SIG-M5 treated with dmso at 0.1 percent for 504 hours (cell line): ENCODE measurements around the gene PDYN.

ENCODE experiments used
- DNase-seq: peaks from one replicate; lab custom pipeline; 2025; ENCODE audit not compliant: unreplicated experiment; lab: John Stamatoyannopoulos, UW

PDYN gene

DNA sequence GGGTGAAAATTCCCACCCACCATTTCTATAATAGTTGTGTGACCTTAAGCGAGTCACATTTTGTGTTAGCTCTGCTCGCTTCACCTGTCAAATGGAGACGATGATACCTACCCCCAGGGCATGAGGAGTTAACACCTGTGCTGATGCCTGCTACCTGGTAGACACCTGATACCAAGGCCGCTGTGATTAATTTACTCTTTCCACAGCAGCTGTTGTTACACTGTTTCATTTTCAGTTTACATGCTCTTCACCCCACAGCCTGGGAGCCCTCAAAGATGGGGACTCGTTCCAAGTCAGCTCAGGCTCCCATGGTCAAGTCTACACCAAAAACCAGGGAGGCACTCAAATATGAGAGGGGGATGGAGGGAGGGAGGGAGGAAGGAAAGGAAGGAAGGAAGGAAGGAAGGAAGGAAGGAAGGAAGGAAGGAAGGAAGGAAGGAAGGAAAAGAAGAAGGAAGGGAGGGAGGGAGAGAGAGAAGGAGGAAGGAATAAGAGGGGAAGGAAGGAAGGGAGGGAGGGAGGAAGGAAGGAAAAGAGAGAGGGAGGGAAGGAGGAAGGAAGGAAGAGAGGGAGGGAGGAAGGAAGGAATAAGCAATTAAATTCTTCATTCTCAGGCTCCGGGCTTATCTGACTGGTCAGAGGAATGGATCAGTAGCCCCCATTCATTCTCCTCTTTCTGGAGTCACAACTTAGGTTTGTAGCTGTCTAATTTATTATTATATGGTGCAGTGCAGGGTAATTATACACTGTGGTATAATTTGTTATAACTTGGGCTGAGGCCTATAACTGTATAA, 40.9 kb downstream of the PDYN start:
- DNase-seq = no peak

DNA sequence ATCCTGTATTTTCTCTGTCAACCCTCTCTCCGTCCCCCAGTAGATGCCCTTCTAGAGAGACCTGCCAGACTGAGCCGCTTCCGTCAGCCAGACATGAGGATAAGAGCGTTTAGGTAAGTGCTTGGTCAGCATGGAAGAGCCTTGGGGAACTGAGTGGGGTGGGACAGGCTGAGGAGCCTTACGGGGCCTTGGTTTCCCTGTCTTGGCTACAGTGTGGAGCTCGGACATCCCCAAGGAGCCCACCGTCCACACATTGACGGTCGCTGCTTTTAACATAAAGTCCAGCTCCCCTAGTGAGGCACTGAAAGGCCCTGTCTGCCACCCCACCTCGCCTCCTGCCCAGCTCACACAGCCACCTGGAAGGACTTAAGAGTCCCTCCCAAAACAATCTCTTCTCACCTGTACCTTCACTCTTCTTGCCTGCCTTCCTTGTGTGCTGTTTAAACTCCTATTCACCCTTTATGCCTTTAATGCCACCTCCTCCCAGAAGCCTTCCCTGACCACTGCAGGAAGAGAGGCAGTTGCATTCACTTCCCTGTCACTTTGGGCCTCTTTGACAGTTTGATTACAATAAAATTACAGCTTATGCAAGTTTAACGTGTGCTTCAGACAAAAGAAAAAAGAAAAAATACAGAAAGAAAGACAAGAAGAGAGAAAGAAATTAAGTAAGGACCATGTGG, 42.3 kb downstream of the PDYN start:
- no peak for DNase-seq

DNA sequence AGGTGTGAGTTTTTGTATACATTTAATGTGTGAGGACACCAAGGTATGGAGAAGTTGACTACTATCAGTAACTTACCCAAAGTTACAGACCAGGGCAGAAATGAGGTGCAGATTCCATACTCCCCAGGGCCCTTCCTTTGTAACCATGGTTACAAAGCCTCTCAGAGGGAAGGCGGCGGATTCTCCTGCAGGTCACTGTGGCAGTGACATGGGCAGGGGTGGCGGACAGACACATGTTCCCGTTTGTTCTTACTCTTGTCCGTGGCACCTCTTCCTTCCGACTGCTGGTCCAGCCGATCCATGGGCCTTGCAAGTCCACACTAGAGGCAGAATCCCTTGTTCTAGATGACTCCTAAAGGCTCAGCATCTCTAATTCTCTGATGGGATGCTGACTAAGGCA, 43.0 kb downstream of the PDYN start:
- no peak for DNase-seq

DNA sequence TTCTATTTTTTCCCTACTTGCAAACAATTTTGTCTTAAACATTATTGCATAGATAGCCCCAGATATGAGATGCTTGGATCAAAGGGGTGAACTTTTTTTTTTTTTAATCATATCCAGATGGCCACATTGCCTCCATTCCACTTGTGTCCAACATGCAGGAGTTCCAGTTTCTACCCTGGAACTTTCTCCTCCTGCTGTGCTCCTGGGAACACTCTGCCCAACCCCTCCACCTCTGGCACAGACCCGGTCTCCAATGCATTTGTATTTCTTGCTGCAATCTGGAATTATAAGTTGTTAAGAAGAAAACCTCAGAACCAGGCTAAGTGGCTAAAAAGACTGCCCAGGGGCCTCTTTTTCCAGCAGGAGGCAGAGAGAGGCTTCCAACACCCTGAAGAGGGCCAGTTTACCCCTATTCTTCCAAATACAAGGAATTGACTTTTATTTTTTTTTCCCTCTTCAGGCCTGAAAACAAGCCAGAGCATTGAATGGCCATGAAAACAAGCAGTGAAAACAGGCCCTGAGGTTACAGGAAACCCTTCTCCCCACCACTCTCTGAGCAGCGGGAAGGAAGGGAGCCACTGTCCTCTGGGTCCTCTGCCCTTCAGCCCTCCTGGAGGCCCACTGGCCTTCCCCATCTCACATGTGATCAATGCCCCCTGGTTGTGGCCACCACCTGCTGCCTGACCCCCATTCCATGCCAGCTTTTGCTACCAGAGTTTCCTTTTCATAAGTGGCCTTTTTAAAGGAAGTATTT, 44.3 kb downstream of the PDYN start:
- no peak for DNase-seq

DNA sequence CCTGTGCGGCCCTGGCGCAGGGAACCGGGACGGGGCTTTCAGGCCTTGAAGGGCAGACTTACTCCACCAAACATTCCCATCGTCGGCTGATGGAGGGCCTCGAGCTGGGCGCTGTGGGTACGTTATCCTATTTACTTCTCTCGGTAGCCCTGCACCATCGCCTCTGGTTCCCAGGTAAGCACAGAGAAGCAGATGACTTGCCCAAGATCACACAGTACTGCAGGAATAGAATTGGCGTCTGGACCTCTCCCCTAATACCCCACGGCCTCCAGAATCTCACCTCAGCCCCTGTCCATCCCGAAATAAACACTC, 46.4 kb downstream of the PDYN start:
- no peak for DNase-seq

DNA sequence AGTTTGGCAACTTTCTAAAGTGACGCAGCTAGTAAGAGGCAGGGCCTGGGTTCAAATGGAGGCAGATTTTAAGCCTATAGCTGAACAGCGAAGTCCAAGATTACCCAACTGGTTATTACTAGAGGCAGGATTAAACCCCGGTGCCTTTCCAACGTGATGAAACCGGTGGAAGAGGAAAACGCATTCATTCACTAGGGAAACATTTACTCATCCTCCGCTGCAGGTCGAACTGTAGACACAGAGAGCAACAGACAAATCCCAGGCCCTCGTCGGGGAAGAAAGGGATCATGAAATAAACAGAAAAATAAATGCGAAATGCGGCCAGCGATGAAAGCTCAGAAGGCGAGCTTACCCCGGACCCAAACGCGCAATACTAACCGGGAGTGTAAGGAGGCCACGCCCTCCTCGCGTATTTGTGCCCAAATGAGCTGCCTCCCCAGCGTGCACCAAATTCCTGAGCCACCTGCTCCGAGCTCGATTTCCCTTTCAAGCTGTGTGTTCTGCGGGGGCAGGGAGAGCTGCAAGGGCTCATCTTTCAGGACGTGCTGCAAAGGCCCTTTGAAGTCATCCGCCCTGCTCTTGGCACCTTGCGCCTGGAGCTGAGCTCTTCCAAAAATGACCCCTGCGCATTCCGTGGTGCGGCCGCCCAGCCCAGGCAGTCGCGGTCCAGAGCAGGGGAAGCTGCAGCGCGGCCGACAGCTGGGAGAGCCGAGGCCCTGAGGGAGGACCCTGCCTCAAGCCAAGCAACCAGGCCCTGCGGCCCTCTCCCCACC, 46.9 kb downstream of the PDYN start:
- peak; percentile 99 for DNase-seq

DNA sequence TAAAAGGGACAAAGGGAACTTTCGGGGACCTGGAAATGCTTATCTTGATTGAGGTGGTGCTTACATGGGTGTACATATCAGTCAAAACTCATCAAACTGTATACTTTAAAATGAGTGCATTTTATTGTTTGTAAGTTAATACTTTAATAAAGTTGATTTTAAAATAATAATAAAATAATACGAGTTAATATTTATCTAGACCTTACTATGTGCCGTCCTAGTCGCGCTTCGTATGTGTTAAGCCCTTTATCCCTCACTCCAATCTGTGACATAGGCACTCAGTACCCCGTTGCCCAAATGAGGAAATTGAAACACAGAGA, 47.5 kb downstream of the PDYN start:
- no peak for DNase-seq

DNA sequence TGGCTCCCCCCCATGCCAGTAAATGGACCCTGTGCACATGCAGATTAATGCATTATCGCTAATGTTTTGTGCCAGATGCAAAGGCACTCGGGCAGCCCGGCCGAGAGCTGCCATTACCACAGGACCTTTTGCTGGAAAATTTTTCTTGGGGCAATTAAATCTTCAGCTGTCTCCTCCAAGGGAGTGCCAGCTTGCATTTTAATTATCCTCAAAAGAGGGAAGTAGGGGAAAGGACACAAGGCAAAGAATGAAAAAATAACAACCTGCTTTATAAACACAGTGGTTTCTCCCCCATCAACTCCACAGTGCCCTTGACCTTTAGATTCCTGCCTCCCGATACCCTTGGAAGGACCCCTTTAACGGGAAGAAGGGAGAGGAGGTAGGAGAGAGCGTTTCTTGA, 48.2 kb downstream of the PDYN start:
- peak; percentile 76 for DNase-seq

DNA sequence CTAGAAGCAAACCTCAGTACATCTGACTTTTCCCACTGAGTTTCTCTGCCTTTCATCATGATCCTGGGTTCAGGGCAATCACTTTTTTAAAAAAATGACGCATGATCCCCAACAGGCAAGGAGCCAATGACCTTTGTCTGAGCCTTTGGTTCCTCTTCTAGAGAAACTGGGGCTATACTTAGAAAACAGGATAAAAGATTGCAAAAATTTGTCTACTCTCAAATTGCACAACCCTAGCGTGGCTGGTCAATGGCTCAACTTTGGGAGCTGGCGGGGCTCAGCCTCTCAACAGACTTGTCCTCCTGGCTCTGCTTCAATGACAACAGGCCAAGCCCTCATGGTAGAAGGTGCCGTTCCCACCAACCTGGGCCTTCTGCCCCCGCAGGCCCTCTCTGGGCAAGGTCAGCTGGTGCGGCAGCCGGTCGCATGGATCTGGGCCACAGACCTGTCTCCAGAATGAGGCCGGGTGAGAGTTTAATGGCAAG, 48.7 kb downstream of the PDYN start:
- DNase-seq = peak; percentile 99

DNA sequence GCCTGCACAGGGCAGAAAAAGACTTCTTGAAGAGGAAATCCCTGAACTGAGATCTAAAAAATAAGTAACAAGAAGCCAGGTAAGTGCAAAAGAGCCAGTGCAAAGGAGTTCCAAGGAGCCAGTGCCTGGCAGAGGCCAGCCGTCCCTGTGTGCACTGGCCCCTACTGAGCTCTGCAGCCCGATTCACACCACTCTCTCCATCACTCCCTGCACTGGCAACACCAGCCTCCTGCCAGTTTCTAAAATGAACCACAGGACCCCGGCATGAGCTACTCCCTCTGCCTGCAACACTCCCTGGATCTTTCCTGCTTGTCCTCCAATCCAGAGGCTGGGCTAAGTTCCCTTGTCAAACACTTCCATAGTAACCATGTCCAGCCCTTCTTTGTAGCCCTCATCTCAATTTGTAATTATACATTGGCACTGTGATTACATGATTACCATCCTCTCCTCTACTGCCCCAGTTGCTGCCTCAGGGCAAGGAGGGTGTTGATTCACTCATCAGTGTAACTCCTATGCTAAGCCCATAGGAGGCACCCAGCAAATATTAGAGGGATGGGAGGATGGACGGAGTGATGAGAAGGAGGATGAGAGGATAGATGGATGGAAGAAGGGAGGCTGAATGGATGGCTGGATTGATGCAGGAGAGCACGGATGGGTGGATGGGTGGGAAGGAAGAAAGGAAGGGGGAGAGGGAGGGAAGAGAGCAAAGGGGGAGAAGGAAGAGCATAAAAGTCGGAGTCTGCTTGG, 49.3 kb downstream of the PDYN start:
- no peak for DNase-seq

DNA sequence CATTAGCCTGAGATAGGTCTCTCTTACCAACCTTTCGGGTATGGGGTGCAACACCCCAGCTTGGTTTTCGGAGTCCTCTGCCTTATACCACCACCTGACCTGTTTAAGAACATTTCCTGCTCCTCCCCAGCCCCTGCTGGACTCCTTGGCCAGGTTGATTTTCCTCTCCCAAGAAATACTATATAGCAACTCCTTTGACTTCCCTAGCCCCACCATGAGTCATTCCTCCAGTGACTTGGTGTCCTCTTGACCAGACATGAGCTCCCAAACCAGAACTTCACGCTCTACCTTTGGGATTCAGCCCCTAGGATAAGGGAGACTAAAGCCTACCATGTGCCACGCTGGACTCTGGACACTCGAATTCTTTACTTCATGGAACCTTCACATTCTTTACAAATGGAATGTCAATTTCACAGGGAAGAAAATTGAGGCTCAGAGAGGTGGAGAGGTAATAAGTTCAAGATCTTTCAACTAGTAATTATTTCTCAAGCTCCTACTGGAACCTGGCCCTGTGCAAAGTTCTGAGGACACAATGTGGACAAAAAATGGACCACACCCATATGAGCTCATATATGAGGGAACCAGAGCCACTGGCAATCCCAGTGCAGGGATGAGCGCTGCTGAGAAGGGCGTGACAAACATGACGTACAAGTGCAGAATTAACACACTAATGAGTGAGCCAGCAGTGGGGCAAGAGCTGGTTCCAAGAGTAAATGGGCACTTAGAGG, 50.4 kb downstream of the PDYN start:
- DNase-seq = no peak

DNA sequence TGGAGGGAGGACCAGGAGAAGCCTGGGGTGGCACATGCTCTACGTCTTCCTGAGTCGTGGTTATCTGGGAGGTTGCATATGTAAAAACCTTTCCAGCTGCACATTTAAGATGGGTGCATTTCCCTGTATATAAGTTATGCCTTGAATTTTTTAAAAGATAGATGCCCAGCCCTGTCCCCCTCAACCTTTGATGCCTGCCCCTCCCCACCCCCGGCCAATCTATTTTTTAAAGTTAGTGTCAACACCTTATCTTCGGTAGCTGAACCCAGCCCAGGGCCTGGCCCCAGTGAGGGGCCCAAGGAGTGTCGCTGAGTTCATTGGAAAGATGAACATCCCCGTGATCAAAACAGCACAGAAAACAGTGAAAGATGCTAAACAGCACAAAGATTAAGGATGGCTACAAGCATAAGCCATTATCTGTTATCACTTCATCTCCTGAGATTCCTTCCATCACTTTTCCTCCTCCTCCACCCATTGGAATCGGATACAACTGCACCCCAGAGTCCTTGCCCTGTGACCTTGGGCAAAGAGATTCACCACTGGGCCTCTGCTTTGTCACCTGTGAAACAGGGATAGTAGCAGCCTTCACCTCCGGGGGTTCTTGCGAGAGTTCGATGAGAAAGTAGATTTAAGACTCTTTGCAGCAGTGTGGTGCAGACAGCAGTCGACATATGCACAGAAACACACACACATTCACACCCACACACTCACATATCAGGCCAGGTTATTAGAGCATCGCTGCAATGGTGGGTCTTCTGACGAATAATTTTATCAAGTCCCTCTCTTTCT, 51.2 kb downstream of the PDYN start:
- no peak for DNase-seq

DNA sequence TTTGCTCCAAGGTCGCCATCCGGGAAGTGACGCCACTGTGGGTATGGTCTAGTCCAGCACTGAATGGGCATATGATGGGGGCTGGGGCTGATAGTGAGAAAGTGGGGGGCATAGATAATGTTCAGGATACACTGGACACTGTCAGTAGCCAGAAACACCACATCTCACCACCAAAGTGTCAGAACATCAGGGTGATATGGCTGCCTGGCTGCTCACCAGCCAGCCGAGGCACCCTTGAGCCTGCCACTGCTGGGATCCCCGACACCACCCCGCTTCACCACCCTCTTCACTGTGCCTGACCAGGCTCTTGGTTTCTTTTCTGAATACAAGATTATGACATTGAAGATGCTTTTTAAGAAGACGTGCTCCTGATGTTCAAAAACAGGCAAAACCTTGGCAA, 51.8 kb downstream of the PDYN start:
- no peak for DNase-seq

DNA sequence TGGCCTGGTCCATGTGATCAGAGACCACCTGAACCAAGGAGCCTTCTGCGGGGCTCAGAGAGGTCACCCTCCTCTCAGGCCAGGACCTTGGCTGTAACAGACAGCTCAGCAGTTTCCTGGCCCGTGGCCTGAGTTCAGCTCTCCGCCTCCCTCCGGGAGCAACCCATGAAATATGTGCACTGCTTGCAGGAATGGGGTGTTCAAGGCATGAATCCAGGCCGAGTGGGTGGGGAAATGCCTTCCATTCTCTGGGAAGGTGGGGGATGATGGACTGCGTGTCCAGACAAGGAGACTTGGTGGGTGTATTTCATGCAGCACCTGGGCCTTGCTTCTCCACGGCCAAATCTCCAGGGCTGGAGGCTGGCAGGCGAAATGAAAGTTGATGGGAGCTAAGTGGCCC, 52.6 kb downstream of the PDYN start:
- no peak for DNase-seq

DNA sequence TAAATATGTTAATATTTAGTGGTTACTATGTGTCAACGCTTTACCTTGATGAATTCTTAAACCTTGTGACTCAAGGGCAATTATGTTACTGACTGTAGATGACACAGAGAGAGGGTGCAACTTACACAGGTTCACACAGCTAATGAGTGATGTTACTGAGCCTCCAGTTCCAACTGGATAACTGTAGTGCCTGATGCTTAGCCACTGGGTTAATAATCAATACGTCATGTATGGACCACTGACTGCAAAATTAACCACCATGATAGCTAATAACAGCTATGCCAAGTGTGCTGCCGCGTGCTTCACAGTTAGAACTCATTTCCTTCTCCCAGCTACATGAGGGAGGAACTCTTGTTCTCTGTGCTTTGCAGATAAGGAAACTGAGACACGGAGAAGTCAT, 53.3 kb downstream of the PDYN start:
- DNase-seq = no peak

DNA sequence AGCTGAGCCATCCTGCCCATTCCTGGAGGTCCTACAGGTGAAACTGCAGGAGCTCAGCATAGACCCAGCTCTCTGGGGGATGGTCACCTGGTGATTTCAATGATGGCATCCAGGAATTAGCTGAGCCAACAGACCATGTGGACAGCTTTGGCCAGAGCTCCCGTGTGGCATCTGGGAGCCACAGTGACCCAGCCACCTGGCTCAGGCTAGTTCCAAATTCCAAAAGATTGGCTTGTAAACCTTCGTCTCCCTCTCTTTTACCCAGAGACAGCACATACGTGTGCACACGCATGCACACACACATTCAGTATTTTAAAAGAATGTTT, 54.6 kb downstream of the PDYN start:
- no peak for DNase-seq

DNA sequence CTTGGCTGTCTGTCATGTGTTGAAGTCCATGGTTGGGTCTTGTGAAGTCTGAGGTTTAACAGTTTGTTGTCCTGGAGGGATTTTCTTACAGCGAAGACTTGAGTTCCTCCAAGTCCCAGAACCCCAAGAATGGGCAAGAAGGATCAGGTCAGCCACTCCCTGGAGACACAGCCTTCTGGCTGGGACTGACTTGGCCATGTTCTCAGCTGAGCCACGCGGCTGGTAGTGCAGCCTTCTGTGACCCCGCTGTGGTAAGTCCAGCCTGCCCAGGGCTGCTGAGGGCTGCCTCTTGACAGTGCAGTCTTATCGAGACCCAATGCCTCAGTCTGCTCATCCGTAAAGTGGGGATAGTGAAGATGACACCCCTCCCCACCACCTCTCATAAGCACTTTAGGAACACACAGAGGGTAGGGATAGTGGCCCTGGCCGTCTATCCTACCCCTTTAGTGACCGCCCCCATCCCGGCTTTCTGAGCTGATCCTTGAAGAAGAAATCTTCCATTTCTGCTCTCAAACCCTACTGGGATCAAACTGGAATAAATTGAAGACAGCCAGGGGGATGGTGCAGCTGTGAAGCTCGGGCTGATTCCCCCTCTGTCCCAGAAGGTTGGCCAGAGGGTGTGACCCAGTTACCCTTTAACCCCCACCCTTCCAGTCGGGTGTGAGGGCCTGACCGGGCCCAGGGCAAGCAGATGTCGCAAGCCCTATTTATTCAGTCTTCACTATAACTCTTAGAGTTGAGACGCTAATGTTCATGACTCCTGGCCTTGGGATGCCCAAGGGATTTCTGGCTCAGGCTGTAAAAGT, 55.2 kb downstream of the PDYN start:
- DNase-seq = no peak

DNA sequence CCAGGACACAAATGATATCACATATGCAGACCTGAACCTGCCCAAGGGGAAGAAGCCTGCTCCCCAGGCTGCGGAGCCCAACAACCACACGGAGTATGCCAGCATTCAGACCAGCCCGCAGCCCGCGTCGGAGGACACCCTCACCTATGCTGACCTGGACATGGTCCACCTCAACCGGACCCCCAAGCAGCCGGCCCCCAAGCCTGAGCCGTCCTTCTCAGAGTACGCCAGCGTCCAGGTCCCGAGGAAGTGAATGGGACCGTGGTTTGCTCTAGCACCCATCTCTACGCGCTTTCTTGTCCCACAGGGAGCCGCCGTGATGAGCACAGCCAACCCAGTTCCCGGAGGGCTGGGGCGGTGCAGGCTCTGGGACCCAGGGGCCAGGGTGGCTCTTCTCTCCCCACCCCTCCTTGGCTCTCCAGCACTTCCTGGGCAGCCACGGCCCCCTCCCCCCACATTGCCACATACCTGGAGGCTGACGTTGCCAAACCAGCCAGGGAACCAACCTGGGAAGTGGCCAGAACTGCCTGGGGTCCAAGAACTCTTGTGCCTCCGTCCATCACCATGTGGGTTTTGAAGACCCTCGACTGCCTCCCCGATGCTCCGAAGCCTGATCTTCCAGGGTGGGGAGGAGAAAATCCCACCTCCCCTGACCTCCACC, 56.4 kb downstream of the PDYN start:
- DNase-seq = no peak
